OCI-LY1 (cell line): ENCODE results near the gene SLC26A9.

ENCODE experiments used
- H2AFZ ChIP-seq: fragments of 200-600 bp; sonication (generic), shearing (Covaris generic); 2 replicates; pipeline ENCODE4 v1.6.0; 2014; ENCODE audit warnings: antibody characterized with exemption, mild to moderate bottlenecking, low read length
- H3F3A ChIP-seq: fragments of 200-600 bp; sonication (generic), shearing (Covaris generic); 2 replicates; pipeline ENCODE4 v1.6.0; 2014; ENCODE audit warnings: mild to moderate bottlenecking, antibody characterized with exemption, low read length, moderate library complexity; ENCODE audit not compliant: insufficient read depth
- H3K27ac ChIP-seq: fragments of 200-600 bp; sonication (generic); 2 replicates; pipeline ENCODE4 v1.5.1; 2014; ENCODE audit warnings: low read length, mixed run types, mild to moderate bottlenecking, low read depth; ENCODE audit not compliant: poor library complexity, severe bottlenecking
- H3K27me3 ChIP-seq: fragments of 200-600 bp; sonication (generic); 2 replicates; pipeline ENCODE4 v1.6.0; 2014; ENCODE audit warnings: antibody characterized with exemption, mild to moderate bottlenecking, low read length, moderate library complexity; ENCODE audit not compliant: insufficient read depth
- H3K36me3 ChIP-seq: fragments of 200-600 bp; sonication (generic); 2 replicates; pipeline ENCODE4 v1.6.1; 2014; ENCODE audit warnings: mild to moderate bottlenecking, antibody characterized with exemption, low read length, moderate library complexity, mixed read lengths; ENCODE audit not compliant: insufficient read depth
- H3K4me1 ChIP-seq: fragments of 200-600 bp; sonication (generic); 2 replicates; pipeline ENCODE4 v1.5.1; 2014; ENCODE audit warnings: mild to moderate bottlenecking, low read length, moderate library complexity; ENCODE audit not compliant: insufficient read depth, severe bottlenecking
- H3K4me2 ChIP-seq: fragments of 200-600 bp; sonication (generic), shearing (Covaris generic); 2 replicates; pipeline ENCODE4 v1.6.1; 2014; ENCODE audit warnings: low read length
- H3K4me3 ChIP-seq: fragments of 200-600 bp; sonication (generic); 2 replicates; pipeline ENCODE4 v1.5.1; 2014; ENCODE audit warnings: low read length, low read depth, mild to moderate bottlenecking, mixed read lengths; ENCODE audit not compliant: poor library complexity, severe bottlenecking
- H3K79me2 ChIP-seq: fragments of 200-600 bp; shearing (Covaris generic); 2 replicates; pipeline ENCODE4 v1.6.1; 2016; ENCODE audit warnings: mixed run types, low read length, mixed read lengths; ENCODE audit not compliant: insufficient read depth
- H3K9ac ChIP-seq: fragments of 200-600 bp; sonication (generic), shearing (Covaris generic); 2 replicates; pipeline ENCODE4 v1.6.1; 2014; ENCODE audit warnings: mild to moderate bottlenecking, low read length, mixed read lengths
- H3K9me2 ChIP-seq: fragments of 200-600 bp; sonication (generic), shearing (Covaris generic); 2 replicates; pipeline ENCODE4 v1.6.1; 2014; ENCODE audit warnings: low read depth, mild to moderate bottlenecking, low read length, mixed read lengths
- H3K9me3 ChIP-seq: fragments of 200-600 bp; shearing (Covaris generic); 2 replicates; pipeline ENCODE4 v1.6.1; 2014; ENCODE audit warnings: low read length, mixed read lengths
- H4K20me1 ChIP-seq: fragments of 200-600 bp; sonication (generic), shearing (Covaris generic); 2 replicates; pipeline ENCODE4 v1.6.0; 2016; ENCODE audit warnings: mild to moderate bottlenecking, low read length; ENCODE audit not compliant: insufficient read depth
- EZH2 ChIP-seq: fragments of 200-600 bp; sonication (generic), shearing (Covaris generic); IDR thresholded peaks from 2 replicates; pipeline ENCODE4 v1.8.0; 2017; ENCODE audit warnings: borderline replicate concordance, mixed run types, mild to moderate bottlenecking, antibody characterized with exemption, low read length, moderate library complexity, mixed read lengths
- TF ChIP-seq, protein P1 (sequence below): fragments of 200-600 bp; sonication (generic), shearing (Covaris generic); IDR thresholded peaks from 2 replicates; pipeline ENCODE4 v1.5.1; 2017; ENCODE audit warnings: mild to moderate bottlenecking, antibody characterized with exemption, low read length, moderate library complexity, mixed read lengths

SLC26A9 gene

GRCh38 chr1:205924460-205924790 lies 18.8 kb downstream of the SLC26A9 start:
- no peaks in the 10 kb centered on the region for H3K79me2 ChIP-seq
- H3K4me3 ChIP-seq = no peak overlapping the region
- no peak overlapping the region for H2AFZ ChIP-seq
- H3K4me1 ChIP-seq = no peaks in the 10 kb centered on the region
- no peaks in the 10 kb centered on the region for H4K20me1 ChIP-seq
- no peaks in the 10 kb centered on the region for H3K9me2 ChIP-seq
- H3K9me3 ChIP-seq = no peaks in the 10 kb centered on the region
- TF ChIP-seq, protein P1, sequence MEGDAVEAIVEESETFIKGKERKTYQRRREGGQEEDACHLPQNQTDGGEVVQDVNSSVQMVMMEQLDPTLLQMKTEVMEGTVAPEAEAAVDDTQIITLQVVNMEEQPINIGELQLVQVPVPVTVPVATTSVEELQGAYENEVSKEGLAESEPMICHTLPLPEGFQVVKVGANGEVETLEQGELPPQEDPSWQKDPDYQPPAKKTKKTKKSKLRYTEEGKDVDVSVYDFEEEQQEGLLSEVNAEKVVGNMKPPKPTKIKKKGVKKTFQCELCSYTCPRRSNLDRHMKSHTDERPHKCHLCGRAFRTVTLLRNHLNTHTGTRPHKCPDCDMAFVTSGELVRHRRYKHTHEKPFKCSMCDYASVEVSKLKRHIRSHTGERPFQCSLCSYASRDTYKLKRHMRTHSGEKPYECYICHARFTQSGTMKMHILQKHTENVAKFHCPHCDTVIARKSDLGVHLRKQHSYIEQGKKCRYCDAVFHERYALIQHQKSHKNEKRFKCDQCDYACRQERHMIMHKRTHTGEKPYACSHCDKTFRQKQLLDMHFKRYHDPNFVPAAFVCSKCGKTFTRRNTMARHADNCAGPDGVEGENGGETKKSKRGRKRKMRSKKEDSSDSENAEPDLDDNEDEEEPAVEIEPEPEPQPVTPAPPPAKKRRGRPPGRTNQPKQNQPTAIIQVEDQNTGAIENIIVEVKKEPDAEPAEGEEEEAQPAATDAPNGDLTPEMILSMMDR = no peak
- no peak for TF ChIP-seq EZH2
- H3K9ac ChIP-seq = no peak overlapping the region
- no peak overlapping the region for H3K4me2 ChIP-seq
- no peaks in the 10 kb centered on the region for H3K36me3 ChIP-seq
- H3K27me3 ChIP-seq = peaks cover 13% of the 10 kb centered on the region
- H3F3A ChIP-seq = no peaks in the 10 kb centered on the region
- H3K27ac ChIP-seq = no peak overlapping the region

GRCh38 chr1:205923651-205924459 lies 19.4 kb downstream of the SLC26A9 start:
- no peak overlapping the region for H3K4me3 ChIP-seq
- H3K9ac ChIP-seq = no peak overlapping the region
- H3K9me2 ChIP-seq = no peaks in the 10 kb centered on the region
- no peaks in the 10 kb centered on the region for H3K36me3 ChIP-seq
- H3K4me2 ChIP-seq = no peak overlapping the region
- H2AFZ ChIP-seq = no peak overlapping the region
- H4K20me1 ChIP-seq = no peaks in the 10 kb centered on the region
- TF ChIP-seq, protein P1 = no peak
- no peak for TF ChIP-seq EZH2
- no peaks in the 10 kb centered on the region for H3K4me1 ChIP-seq
- no peaks in the 10 kb centered on the region for H3K79me2 ChIP-seq
- no peaks in the 10 kb centered on the region for H3F3A ChIP-seq
- peaks cover 10% of the 10 kb centered on the region for H3K27me3 ChIP-seq
- H3K27ac ChIP-seq = no peak overlapping the region
- H3K9me3 ChIP-seq = no peaks in the 10 kb centered on the region

- Histone ChIP-seq H3K27ac (no peak overlapping the region), H3K9ac (no peak overlapping the region), H3K9me2 (no peaks in the 10 kb centered on the region), H3K79me2 (no peaks in the 10 kb centered on the region), H3K9me3 (no peaks in the 10 kb centered on the region), H4K20me1 (no peaks in the 10 kb centered on the region), H3K4me3 (no peak overlapping the region), H3K4me1 (no peaks in the 10 kb centered on the region), H3K27me3 (peaks cover 2% of the 10 kb centered on the region), H3K36me3 (no peaks in the 10 kb centered on the region), H3K4me2 (no peak overlapping the region), H2AFZ (no peak overlapping the region), H3F3A (no peaks in the 10 kb centered on the region)
- TF ChIP-seq, protein P1 = no peak
- no peak for TF ChIP-seq EZH2
Observed at GRCh38 chr1:205922806-205923205, 20.4 kb downstream of the SLC26A9 start.
